SU-DHL-6 (cell line): ENCODE results near the gene NTF3.

Experiments
- H2AFZ ChIP-seq: fragments of 200-600 bp; sonication (generic); 2 replicates; pipeline ENCODE4 v1.6.1; 2014; ENCODE audit warnings: low read depth, mild to moderate bottlenecking, moderate library complexity, mixed read lengths, antibody characterized with exemption, low read length; ENCODE audit not compliant: severe bottlenecking
- H3F3A ChIP-seq: fragments of 200-600 bp; shearing (Covaris generic); 2 replicates; pipeline ENCODE4 v1.6.0; 2016; ENCODE audit warnings: antibody characterized with exemption, mild to moderate bottlenecking; ENCODE audit not compliant: insufficient read depth
- H3K27ac ChIP-seq: fragments of 200-600 bp; sonication (generic); 2 replicates; pipeline ENCODE4 v1.5.1; 2016; ENCODE audit warnings: low read depth, mild to moderate bottlenecking, low read length, moderate library complexity, mixed read lengths
- H3K27me3 ChIP-seq: fragments of 200-600 bp; sonication (generic), shearing (Covaris generic); 2 replicates; pipeline ENCODE4 v1.6.0; 2014; ENCODE audit warnings: mild to moderate bottlenecking, low read length
- H3K36me3 ChIP-seq: fragments of 200-600 bp; sonication (generic); 2 replicates; pipeline ENCODE4 v1.6.1; 2014; ENCODE audit warnings: mild to moderate bottlenecking, low read length, mixed read lengths
- H3K4me2 ChIP-seq: fragments of 300-600, 200-600 bp; shearing (Covaris generic), sonication (generic); 2 replicates; pipeline ENCODE4 v1.6.0; 2014; ENCODE audit warnings: low read length, low read depth, mild to moderate bottlenecking; ENCODE audit not compliant: poor library complexity, severe bottlenecking
- H3K4me3 ChIP-seq: fragments of 200-600 bp; sonication (generic); 2 replicates; pipeline ENCODE4 v1.5.1; 2014; ENCODE audit warnings: antibody characterized with exemption, low read length, mild to moderate bottlenecking, mixed read lengths; ENCODE audit not compliant: insufficient read depth, poor library complexity, severe bottlenecking
- H3K79me2 ChIP-seq: fragments of 200-600 bp; sonication (generic); 2 replicates; pipeline ENCODE4 v1.6.1; 2014; ENCODE audit warnings: mild to moderate bottlenecking, low read length, moderate library complexity; ENCODE audit not compliant: insufficient read depth
- H3K9ac ChIP-seq: fragments of 200-600 bp; sonication (generic); 2 replicates; pipeline ENCODE4 v1.7.0; 2014; ENCODE audit warnings: mild to moderate bottlenecking, low read length
- H3K9me2 ChIP-seq: fragments of 200-600 bp; sonication (generic); replicated peaks from 2 replicates; pipeline ENCODE4 v1.6.1; 2014; ENCODE audit warnings: low read length; ENCODE audit not compliant: insufficient read depth
- H3K9me3 ChIP-seq: fragments of 200-600 bp; sonication (generic); 2 replicates; pipeline ENCODE4 v1.6.1; 2014; ENCODE audit warnings: low read length, mixed read lengths; ENCODE audit not compliant: insufficient read depth
- H4K20me1 ChIP-seq: fragments of 200-600 bp; sonication (generic); 2 replicates; pipeline ENCODE4 v1.6.1; 2014; ENCODE audit warnings: low read depth, mild to moderate bottlenecking, antibody characterized with exemption, low read length, moderate library complexity, mixed read lengths
- EZH2phosphoT487 ChIP-seq: fragments of 200-600 bp; sonication (generic), shearing (Covaris generic); conservative IDR thresholded peaks from 2 replicates; pipeline ENCODE4 v1.6.1; 2018; ENCODE audit warnings: mild to moderate bottlenecking, antibody characterized with exemption, low read length, moderate library complexity, mixed read lengths
- TF ChIP-seq, protein P1 (sequence below): fragments of 200-600 bp; sonication (generic); IDR thresholded peaks from one replicate; pipeline ENCODE4 v1.5.1; 2017; ENCODE audit warnings: antibody characterized with exemption, mild to moderate bottlenecking, low read length, moderate library complexity; ENCODE audit not compliant: insufficient read depth, poor library complexity, severe bottlenecking

NTF3 gene

DNA sequence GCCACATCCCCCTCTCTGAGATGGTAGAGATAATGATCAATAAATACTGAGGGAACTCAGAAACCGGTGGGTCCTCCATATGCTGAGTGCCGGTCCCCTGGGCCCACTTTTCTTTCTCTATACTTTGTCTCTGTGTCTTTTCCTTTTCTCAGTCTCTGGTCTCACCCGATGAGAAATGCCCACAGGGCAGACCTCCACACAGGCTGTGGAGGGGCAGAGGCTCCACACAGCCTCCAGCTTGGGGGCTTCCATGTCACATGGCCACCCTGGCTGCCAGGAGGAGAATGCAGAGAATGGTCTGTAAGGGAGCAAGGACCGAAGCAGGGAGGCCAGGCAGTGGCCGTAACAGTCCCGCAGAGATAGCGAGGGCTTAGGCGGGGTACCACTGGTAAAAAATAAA is 105.9 kb downstream of the NTF3 start:
- H3K9me3 ChIP-seq, result no peaks in the 10 kb centered on the region
- no peak overlapping the region for H2AFZ ChIP-seq
- H3K79me2 ChIP-seq, result no peaks in the 10 kb centered on the region
- H3K4me3 ChIP-seq, result no peak overlapping the region
- H3K9ac ChIP-seq, result no peak overlapping the region
- no peaks in the 10 kb centered on the region for H3K9me2 ChIP-seq
- no peaks in the 10 kb centered on the region for H3K36me3 ChIP-seq
- no peaks in the 10 kb centered on the region for H3K27me3 ChIP-seq
- H3F3A ChIP-seq, result no peaks in the 10 kb centered on the region
- TF ChIP-seq EZH2phosphoT487, result no peak
- TF ChIP-seq, protein P1, sequence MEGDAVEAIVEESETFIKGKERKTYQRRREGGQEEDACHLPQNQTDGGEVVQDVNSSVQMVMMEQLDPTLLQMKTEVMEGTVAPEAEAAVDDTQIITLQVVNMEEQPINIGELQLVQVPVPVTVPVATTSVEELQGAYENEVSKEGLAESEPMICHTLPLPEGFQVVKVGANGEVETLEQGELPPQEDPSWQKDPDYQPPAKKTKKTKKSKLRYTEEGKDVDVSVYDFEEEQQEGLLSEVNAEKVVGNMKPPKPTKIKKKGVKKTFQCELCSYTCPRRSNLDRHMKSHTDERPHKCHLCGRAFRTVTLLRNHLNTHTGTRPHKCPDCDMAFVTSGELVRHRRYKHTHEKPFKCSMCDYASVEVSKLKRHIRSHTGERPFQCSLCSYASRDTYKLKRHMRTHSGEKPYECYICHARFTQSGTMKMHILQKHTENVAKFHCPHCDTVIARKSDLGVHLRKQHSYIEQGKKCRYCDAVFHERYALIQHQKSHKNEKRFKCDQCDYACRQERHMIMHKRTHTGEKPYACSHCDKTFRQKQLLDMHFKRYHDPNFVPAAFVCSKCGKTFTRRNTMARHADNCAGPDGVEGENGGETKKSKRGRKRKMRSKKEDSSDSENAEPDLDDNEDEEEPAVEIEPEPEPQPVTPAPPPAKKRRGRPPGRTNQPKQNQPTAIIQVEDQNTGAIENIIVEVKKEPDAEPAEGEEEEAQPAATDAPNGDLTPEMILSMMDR, result no peak
- no peak overlapping the region for H3K4me2 ChIP-seq
- no peaks in the 10 kb centered on the region for H4K20me1 ChIP-seq
- no peak overlapping the region for H3K27ac ChIP-seq
